ENCODE results near the gene RFX3.

- TF ChIP-seq EZH2phosphoT487 (IDR thresholded peaks at IDR 0.05; ENCODE audit: low read length) = no peak
- no peak for TF ChIP-seq CTCF (IDR thresholded peaks at IDR 0.05; ENCODE audit: low read length)
These were observed 45.5 kb downstream of the RFX3 start for GRCh38 chr9:3480353-3480655.

Measured in MM.1S (cell line).